K562 (cell line): ENCODE measurements around the gene R3HDM2. TPM values are rescaled to one million over a fixed set of nuclear protein-coding genes. Genes with fewer than 3 reads are reported as not detected.
A peak's percentile ranks its signal among the peaks of the same experiment; 100 is the strongest.

Experiments
- ARID1B ChIP-seq: fragments of 450-650 bp; IDR thresholded peaks from 2 replicates; pipeline ENCODE4 v1.6.1; 2016; ENCODE audit warnings: antibody characterized with exemption, mild to moderate bottlenecking, inconsistent platforms
- ATF3 ChIP-seq, 2 experiments: fragments of 450-650 bp in 1 of 2; sonication (generic) in 1 of 2; formaldehyde crosslinking in 1 of 2; IDR thresholded peaks in 1 of 2; conservative IDR thresholded peaks in 1 of 2; 2 replicates each; pipeline versions ENCODE4 v1.6.1 to v1.8.1; 2016 to 2023; ENCODE audit warnings: mild to moderate bottlenecking in 2 of 2, moderate library complexity in 2 of 2, inconsistent platforms in 1 of 2, missing genetic modification reagents in 1 of 2
- CTBP1 ChIP-seq: fragments of 450-650 bp; IDR thresholded peaks from 2 replicates; pipeline ENCODE4 v1.6.1; 2016; ENCODE audit warnings: borderline replicate concordance
- EZH2 ChIP-seq: IDR thresholded peaks from 2 replicates; pipeline ENCODE4 v1.6.1; 2012; ENCODE audit warnings: low read depth, mild to moderate bottlenecking, inconsistent platforms, low read length, borderline replicate concordance
- LCOR ChIP-seq: sonication (generic); formaldehyde crosslinking; IDR thresholded peaks from 2 replicates; pipeline ENCODE4 v1.8.0; 2022; ENCODE audit warnings: mild to moderate bottlenecking, missing genetic modification reagents
- RREB1 ChIP-seq: fragments of 250-450 bp; sonication (Bioruptor Pico); IDR thresholded peaks from 2 replicates; pipeline ENCODE4 v1.4.0; 2020
- SMARCA4 ChIP-seq: fragments of 450-650 bp; IDR thresholded peaks from 2 replicates; pipeline ENCODE4 v1.6.1; 2016
- ZBED1 ChIP-seq: IDR thresholded peaks from 2 replicates; pipeline ENCODE4 v1.6.1; 2014
- ZFP36 ChIP-seq: fragments of 150-350 bp; IDR thresholded peaks from 2 replicates; pipeline ENCODE4 v1.6.1; 2018; ENCODE audit warnings: low read length, low read depth; ENCODE audit not compliant: partially characterized antibody
- ZNF121 ChIP-seq: sonication (generic); formaldehyde crosslinking; conservative IDR thresholded peaks from 2 replicates; pipeline ENCODE4 v1.8.0; 2022; ENCODE audit warnings: missing genetic modification reagents
- ZNF146 ChIP-seq: IDR thresholded peaks from one replicate; pipeline ENCODE4 v1.6.1; 2018; ENCODE audit warnings: missing compliant biosample characterization; ENCODE audit not compliant: unreplicated experiment
- ZNF239 ChIP-seq: fragments of 250-450 bp; sonication (Bioruptor Pico); IDR thresholded peaks from 2 replicates; pipeline ENCODE4 v1.4.0; 2020; ENCODE audit warnings: mild to moderate bottlenecking
- ZNF57 ChIP-seq: fragments of 450-650 bp; formaldehyde crosslinking; IDR thresholded peaks from 2 replicates; pipeline ENCODE4 v1.4.0; 2020; ENCODE audit warnings: mild to moderate bottlenecking, moderate library complexity
- ZNF699 ChIP-seq: fragments of 250-450 bp; sonication (Bioruptor Pico); IDR thresholded peaks from 2 replicates; pipeline ENCODE4 v1.8.0; 2021; ENCODE audit warnings: mild to moderate bottlenecking, moderate library complexity; ENCODE audit not compliant: insufficient replicate concordance
- polyA plus RNA-seq, 8 experiments: library from polyadenylated mRNA; depleted of rRNA in 4 of 8; stranded (reverse) in 5 of 8; unstranded in 3 of 8; fragments of >200 nt; fragmentation: Nextera tagmentation in 2 of 8; fragmentation: Illumina TruSeq in 1 of 8; extraction: Ambion mirVana in 2 of 8; extraction: Trizol in 1 of 8; gene quantifications; 2 replicates each; pipeline versions ENCODE4 v1.2.1 to v1.2.3, GENCODE V29; 2011 to 2014; ENCODE audit warnings: inconsistent platforms in 1 of 8, missing spikeins in 1 of 8
- total RNA-seq, 7 experiments: library from RNA; depleted of rRNA in 6 of 7; stranded (reverse); fragments of >200 nt in 6 of 7; fragmentation: Illumina TruSeq in 2 of 7; extraction: Trizol in 2 of 7; gene quantifications; 2 replicates each; pipeline versions ENCODE4 v1.2.1 to v1.2.3, GENCODE V29; 2011 to 2021; ENCODE audit warnings: low replicate concordance in 1 of 7
- TF ChIP-seq, protein P1 (sequence below): fragments of 150-350 bp; conservative IDR thresholded peaks from 2 replicates; pipeline ENCODE4 v1.6.1; 2014; ENCODE audit warnings: low read length
- TF ChIP-seq, protein P2 (sequence below): IDR thresholded peaks from 2 replicates; pipeline ENCODE4 v1.6.1; 2014; ENCODE audit warnings: antibody characterized with exemption

Gene R3HDM2
- total and polyA plus RNA-seq, 9 of the 15 experiments (the other 6 are each of a cell fraction or from before 2014, with no cell fraction given): 3.3 to 18.8 (median 9.0) TPM

DNA sequence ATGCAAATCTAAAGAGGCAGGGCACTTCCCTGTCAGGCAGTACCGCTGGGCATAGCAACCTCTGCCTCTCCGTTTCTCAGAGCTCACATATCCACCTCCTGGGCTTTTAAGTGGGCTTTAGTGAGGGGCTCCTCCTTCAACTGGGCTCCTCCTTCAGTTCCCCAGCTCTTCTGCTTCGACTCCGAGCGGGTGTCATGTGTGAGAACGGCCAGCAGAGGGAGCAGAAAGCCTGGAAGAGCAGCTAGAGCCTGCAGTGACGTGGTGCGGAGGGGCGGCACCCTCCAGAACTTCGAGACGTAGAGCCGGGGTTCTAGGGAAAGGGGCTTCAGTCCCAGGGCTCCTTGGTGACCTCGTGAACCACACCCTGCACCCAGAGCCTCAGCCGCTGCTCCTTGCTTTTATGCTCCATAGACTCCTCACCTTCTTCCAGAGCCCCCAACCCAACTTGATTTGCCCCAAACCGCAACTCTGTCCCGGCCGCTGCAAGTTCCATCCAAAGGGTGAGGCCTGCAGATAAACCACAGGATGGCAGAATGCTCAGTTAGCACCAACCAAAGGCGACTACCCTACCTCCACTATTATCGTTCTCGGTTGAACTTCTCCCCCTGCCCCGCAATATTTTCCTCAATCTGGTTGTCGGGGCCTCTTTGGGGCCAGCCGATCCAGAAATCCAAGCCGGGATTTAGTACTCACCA is 28.4 kb upstream of the R3HDM2 start (continued):
- no peak; the same call in 1 of the 2 replicates for TF ChIP-seq ARID1B
- TF ChIP-seq ZNF121 (CRISPR knock-in tag): peak; percentile 35; the same call in 1 of the 2 replicates
- TF ChIP-seq, protein P1, sequence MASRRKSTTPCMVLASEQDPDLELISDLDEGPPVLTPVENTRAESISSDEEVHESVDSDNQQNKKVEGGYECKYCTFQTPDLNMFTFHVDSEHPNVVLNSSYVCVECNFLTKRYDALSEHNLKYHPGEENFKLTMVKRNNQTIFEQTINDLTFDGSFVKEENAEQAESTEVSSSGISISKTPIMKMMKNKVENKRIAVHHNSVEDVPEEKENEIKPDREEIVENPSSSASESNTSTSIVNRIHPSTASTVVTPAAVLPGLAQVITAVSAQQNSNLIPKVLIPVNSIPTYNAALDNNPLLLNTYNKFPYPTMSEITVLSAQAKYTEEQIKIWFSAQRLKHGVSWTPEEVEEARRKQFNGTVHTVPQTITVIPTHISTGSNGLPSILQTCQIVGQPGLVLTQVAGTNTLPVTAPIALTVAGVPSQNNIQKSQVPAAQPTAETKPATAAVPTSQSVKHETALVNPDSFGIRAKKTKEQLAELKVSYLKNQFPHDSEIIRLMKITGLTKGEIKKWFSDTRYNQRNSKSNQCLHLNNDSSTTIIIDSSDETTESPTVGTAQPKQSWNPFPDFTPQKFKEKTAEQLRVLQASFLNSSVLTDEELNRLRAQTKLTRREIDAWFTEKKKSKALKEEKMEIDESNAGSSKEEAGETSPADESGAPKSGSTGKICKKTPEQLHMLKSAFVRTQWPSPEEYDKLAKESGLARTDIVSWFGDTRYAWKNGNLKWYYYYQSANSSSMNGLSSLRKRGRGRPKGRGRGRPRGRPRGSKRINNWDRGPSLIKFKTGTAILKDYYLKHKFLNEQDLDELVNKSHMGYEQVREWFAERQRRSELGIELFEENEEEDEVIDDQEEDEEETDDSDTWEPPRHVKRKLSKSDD: no peak
- TF ChIP-seq CTBP1: peak; percentile 65
- no peak for TF ChIP-seq ZNF699 (CRISPR knock-in tag)
- TF ChIP-seq EZH2: no peak
- 0 out of 2 replicates have a peak, but pooled peaks have one; percentile 59 for TF ChIP-seq RREB1 (CRISPR knock-in tag)
- no peak for TF ChIP-seq ZNF57 (CRISPR knock-in tag)
- TF ChIP-seq ZNF146 (CRISPR knock-in tag): no peak
- TF ChIP-seq ATF3 (IDR thresholded peaks at IDR 0.05): no peak
- peak; percentile 50; the same call in 1 of the 2 replicates for TF ChIP-seq ATF3 (CRISPR knock-in tag; conservative IDR thresholded peaks at IDR 0.05)
- 0 out of 2 replicates have a peak, but pooled peaks have one; percentile 28 for TF ChIP-seq SMARCA4
- no peak for TF ChIP-seq ZFP36
- TF ChIP-seq ZNF239 (CRISPR knock-in tag): peak; percentile 32; the same call in 1 of the 2 replicates
- TF ChIP-seq LCOR (CRISPR knock-in tag): no peak
- 0 out of 2 replicates have a peak, but pooled peaks have one; percentile 12 for TF ChIP-seq ZBED1
- TF ChIP-seq, protein P2, sequence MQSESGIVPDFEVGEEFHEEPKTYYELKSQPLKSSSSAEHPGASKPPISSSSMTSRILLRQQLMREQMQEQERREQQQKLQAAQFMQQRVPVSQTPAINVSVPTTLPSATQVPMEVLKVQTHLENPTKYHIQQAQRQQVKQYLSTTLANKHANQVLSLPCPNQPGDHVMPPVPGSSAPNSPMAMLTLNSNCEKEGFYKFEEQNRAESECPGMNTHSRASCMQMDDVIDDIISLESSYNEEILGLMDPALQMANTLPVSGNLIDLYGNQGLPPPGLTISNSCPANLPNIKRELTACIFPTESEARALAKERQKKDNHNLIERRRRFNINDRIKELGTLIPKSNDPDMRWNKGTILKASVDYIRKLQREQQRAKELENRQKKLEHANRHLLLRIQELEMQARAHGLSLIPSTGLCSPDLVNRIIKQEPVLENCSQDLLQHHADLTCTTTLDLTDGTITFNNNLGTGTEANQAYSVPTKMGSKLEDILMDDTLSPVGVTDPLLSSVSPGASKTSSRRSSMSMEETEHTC: no peak
